CD4-positive, alpha-beta T cell (primary cell): ENCODE data around the gene ITFG2. TPM values are rescaled to one million over a fixed set of nuclear protein-coding genes. Genes with fewer than 3 reads are reported as not detected.
A peak's percentile ranks its signal among the peaks of the same experiment; 100 is the strongest.

Source experiments
- ATAC-seq: fragments of 200-7000 bp; cut with Tn5 transposase; one replicate; pipeline ENCODE4 v1.10.0; 2022; ENCODE audit warnings: mild to moderate bottlenecking; ENCODE audit not compliant: poor library complexity
- CTCF ChIA-PET: fragments of 350-600 bp; sonication (Branson Sonifier 250); formaldehyde crosslinking; loops from one replicate; lab custom pipeline; 2021; ENCODE audit warnings: antibody characterized with exemption, inconsistent platforms; lab: Charles Lee
- POLR2A ChIA-PET: fragments of 350-600 bp; sonication (Branson Sonifier 250); formaldehyde crosslinking; loops from one replicate; lab custom pipeline; 2021; ENCODE audit warnings: antibody characterized with exemption, inconsistent platforms; lab: Charles Lee
- DNase-seq, 14 experiments: peaks; one replicate each; pipeline ENCODE4 v3.0.0-alpha.2; 2013 to 2020; ENCODE audit warnings: mixed read lengths in 2 of 14
- H3K27ac ChIP-seq, 2 donors: one replicate each; pipeline versions ENCODE4 v1.5.1 to v1.7.0; 2013; ENCODE audit warnings: low read length in 2 of 2, low read depth in 1 of 2, mild to moderate bottlenecking in 1 of 2
- H3K27me3 ChIP-seq, 2 experiments: 1 replicate in 1 of 2; 2 replicates in 1 of 2; pipeline versions ENCODE4 v1.6.1 to v1.7.0; 2013; ENCODE audit warnings: low read length in 2 of 2, control low read depth in 1 of 2, mild to moderate bottlenecking in 1 of 2, moderate library complexity in 1 of 2; ENCODE audit not compliant: insufficient read depth in 2 of 2, control insufficient read depth in 1 of 2
- H3K36me3 ChIP-seq: one replicate; pipeline ENCODE4 v1.6.1; 2013; ENCODE audit warnings: low read length, control low read depth; ENCODE audit not compliant: insufficient read depth
- H3K4me1 ChIP-seq: one replicate; pipeline ENCODE4 v1.6.1; 2013; ENCODE audit warnings: low read length, control low read depth; ENCODE audit not compliant: insufficient read depth
- H3K4me3 ChIP-seq: one replicate; pipeline ENCODE4 v1.5.1; 2013; ENCODE audit warnings: mild to moderate bottlenecking, low read length, moderate library complexity
- H3K9me3 ChIP-seq, 2 experiments: 1 replicate in 1 of 2; 2 replicates in 1 of 2; pipeline versions ENCODE4 v1.6.1 to v1.7.0; 2013; ENCODE audit warnings: low read length in 2 of 2, mild to moderate bottlenecking in 2 of 2, control low read depth in 1 of 2, moderate library complexity in 1 of 2; ENCODE audit not compliant: control insufficient read depth in 1 of 2, insufficient read depth in 1 of 2
- H3K27ac Mint-ChIP-seq: one replicate; pipeline ENCODE4 v1.8.0; 2020; ENCODE audit warnings: mixed read lengths
- H3K27me3 Mint-ChIP-seq: one replicate; pipeline ENCODE4 v1.8.0; 2021; ENCODE audit warnings: mixed read lengths
- H3K36me3 Mint-ChIP-seq: one replicate; pipeline ENCODE4 v1.8.0; 2021; ENCODE audit warnings: low read depth, mixed read lengths
- H3K4me1 Mint-ChIP-seq: one replicate; pipeline ENCODE4 v1.8.0; 2021; ENCODE audit warnings: low read depth, mixed read lengths
- H3K4me3 Mint-ChIP-seq: one replicate; pipeline ENCODE4 v1.8.0; 2020; ENCODE audit warnings: mild to moderate bottlenecking, mixed read lengths
- H3K9me3 Mint-ChIP-seq: one replicate; pipeline ENCODE4 v1.8.0; 2020; ENCODE audit warnings: mixed read lengths
- CTCF ChIP-seq: fragments of 200-600 bp; IDR thresholded peaks from one replicate; pipeline ENCODE4 v1.8.0; 2022; ENCODE audit warnings: antibody characterized with exemption, mild to moderate bottlenecking
- intact Hi-C, 2 experiments: fragments of 100-400 bp; cut with DNase I in 1 of 2; cut with micrococcal nuclease in 1 of 2; formaldehyde crosslinking; loops; one replicate each; pipeline versions ENCODE4 v1.15.1 to v1.9.0; 2023 to 2025; cut with DNase I, micrococcal nuclease
- total RNA-seq, 174 experiments: library from RNA in 2 of 174; stranded (reverse) in 2 of 174; gene quantifications; one replicate each; pipeline ENCODE4 v1.2.3 and lab custom pipeline; 2021 to 2026

Gene ITFG2
- total RNA-seq, 2 experiments from 2014 or later, result 61.3 to 68.5 TPM

- H3K4me1 Mint-ChIP-seq, result no peaks in the 10 kb centered on the region
Observed at GRCh38 chr12:2805143-2805520, 7.3 kb upstream of the ITFG2 start.

GRCh38 chr12:2806700-2807099, 5.8 kb upstream of the ITFG2 start:
- ChIA-PET POLR2A (no interaction called here), CTCF (no interaction called here)
- H3K4me1 ChIP-seq, result peaks cover 2% of the 10 kb centered on the region
- Mint-ChIP-seq H3K9me3 (no peaks in the 10 kb centered on the region), H3K4me1 (peaks cover 4% of the 10 kb centered on the region), H3K36me3 (peaks cover 48% of the 10 kb centered on the region), H3K27me3 (no peaks in the 10 kb centered on the region), H3K4me3 (no peak overlapping the region), H3K27ac (no peak overlapping the region)
- TF ChIP-seq CTCF, result no peak
- peaks cover 27% of the 10 kb centered on the region for H3K36me3 ChIP-seq
- no peak for ATAC-seq
- no peaks in the 10 kb centered on the region for H3K27me3 ChIP-seq
- no peak for DNase-seq
- no peak overlapping the region for H3K27ac ChIP-seq
- H3K9me3 ChIP-seq, result no peaks in the 10 kb centered on the region
- intact Hi-C loops, result loop anchor here in 1 of 2 experiments (10.0 kb wide), 1 partner anchor 1838 kb away; the partner anchor contains the start of genes AKAP3 and NDUFA9
- H3K4me3 ChIP-seq, result no peak overlapping the region

More at GRCh38 chr12:2805143-2805520, 7.3 kb upstream of the ITFG2 start:
- ATAC-seq (no peak), DNase-seq (no peak)
- intact Hi-C loops, result loop anchor here in 1 of 2 experiments (10.0 kb wide), 1 partner anchor 1840 kb away; the partner anchor contains the start of genes AKAP3 and NDUFA9
- Mint-ChIP-seq H3K36me3 (peaks cover 64% of the 10 kb centered on the region), H3K27me3 (no peaks in the 10 kb centered on the region), H3K4me3 (no peak overlapping the region), H3K9me3 (no peaks in the 10 kb centered on the region), H3K27ac (no peak overlapping the region)
- H3K4me1 ChIP-seq, result no peaks in the 10 kb centered on the region
- H3K4me3 ChIP-seq, result no peak overlapping the region
- TF ChIP-seq CTCF, result no peak
- POLR2A ChIA-PET, result interaction anchor here (1.7 kb wide), 1 partner anchor 9 kb away, joined by 5 read pairs; no protein-coding TSS in a partner anchor
- H3K27ac ChIP-seq, result no peak overlapping the region
- H3K27me3 ChIP-seq, result no peaks in the 10 kb centered on the region
- peaks cover 43% of the 10 kb centered on the region for H3K36me3 ChIP-seq
- CTCF ChIA-PET, result no interaction called here
- no peaks in the 10 kb centered on the region for H3K9me3 ChIP-seq

GRCh38 chr12:2811801-2812200, 667 bp upstream of the ITFG2 start:
- CTCF ChIA-PET, result no interaction called here
- H3K4me3 ChIP-seq, result peak overlapping the region; percentile 82

More at GRCh38 chr12:2811801-2812200, 667 bp upstream of the ITFG2 start:
- peaks cover 13% of the 10 kb centered on the region for H3K36me3 ChIP-seq
- ATAC-seq (no peak), DNase-seq (no peak)
- POLR2A ChIA-PET, result interaction anchor here (1.0 to 2.1 kb wide), 2 partner anchors 16 to 17 kb away, joined by 3 to 37 read pairs; partner anchors contain the start of gene FKBP4
- peaks cover 18% of the 10 kb centered on the region for H3K4me1 ChIP-seq
- Mint-ChIP-seq H3K27me3 (no peaks in the 10 kb centered on the region), H3K27ac (peak overlapping the region; percentile 99), H3K9me3 (no peaks in the 10 kb centered on the region), H3K36me3 (peaks cover 32% of the 10 kb centered on the region), H3K4me3 (peak overlapping the region; percentile 96), H3K4me1 (peaks cover 37% of the 10 kb centered on the region)
- H3K27ac ChIP-seq, result peak overlapping the region in 1 of 2 donors; percentile 93
- TF ChIP-seq CTCF, result no peak
- intact Hi-C loops, result loop anchor here (1.0 to 5.0 kb wide), 5 partner anchors 18 to 120 kb away; partner anchors contain the start of genes FKBP4 (in 1 of the 2), FOXM1 (in 1 of the 2), RHNO1 (in 1 of the 2) and TULP3 (in 1 of the 2)
- no peaks in the 10 kb centered on the region for H3K27me3 ChIP-seq
- no peaks in the 10 kb centered on the region for H3K9me3 ChIP-seq
